K562 (cell line): ENCODE data around the gene FAR2.

Source experiments
- BCL6 ChIP-seq: fragments of 250-450 bp; sonication (Bioruptor Pico); IDR thresholded peaks from 2 replicates; pipeline ENCODE4 v1.4.0; 2020
- SRF ChIP-seq, 2 experiments: fragments of 250-450, 450-650 bp in 1 of 2; sonication (Bioruptor Pico) in 1 of 2; sonication (generic) in 1 of 2; formaldehyde crosslinking; IDR thresholded peaks; 2 replicates each; pipeline versions ENCODE4 v1.5.0 to v1.5.1; 2020 to 2022; ENCODE audit warnings: mild to moderate bottlenecking in 1 of 2, missing genetic modification reagents in 1 of 2
- TF ChIP-seq, protein P1 (sequence below), 3 experiments: IDR thresholded peaks in 2 of 3; conservative IDR thresholded peaks in 1 of 3; 2 replicates each; pipeline ENCODE4 v1.5.1; 2011 to 2012; ENCODE audit warnings: low read length in 3 of 3, mild to moderate bottlenecking in 3 of 3, control low read depth in 2 of 3, improper control_type of control experiment in 1 of 3, inconsistent platforms in 1 of 3, low read depth in 1 of 3, mixed read lengths in 1 of 3, moderate library complexity in 1 of 3; ENCODE audit not compliant: insufficient read depth in 2 of 3
- TF ChIP-seq, protein P2 (sequence below): fragments of 450-650 bp; IDR thresholded peaks from 2 replicates; pipeline ENCODE4 v1.6.1; 2018; ENCODE audit not compliant: partially characterized antibody

GRCh38 chr12:29234552-29234951, 85.5 kb downstream of the FAR2 start:
- TF ChIP-seq, protein P1, sequence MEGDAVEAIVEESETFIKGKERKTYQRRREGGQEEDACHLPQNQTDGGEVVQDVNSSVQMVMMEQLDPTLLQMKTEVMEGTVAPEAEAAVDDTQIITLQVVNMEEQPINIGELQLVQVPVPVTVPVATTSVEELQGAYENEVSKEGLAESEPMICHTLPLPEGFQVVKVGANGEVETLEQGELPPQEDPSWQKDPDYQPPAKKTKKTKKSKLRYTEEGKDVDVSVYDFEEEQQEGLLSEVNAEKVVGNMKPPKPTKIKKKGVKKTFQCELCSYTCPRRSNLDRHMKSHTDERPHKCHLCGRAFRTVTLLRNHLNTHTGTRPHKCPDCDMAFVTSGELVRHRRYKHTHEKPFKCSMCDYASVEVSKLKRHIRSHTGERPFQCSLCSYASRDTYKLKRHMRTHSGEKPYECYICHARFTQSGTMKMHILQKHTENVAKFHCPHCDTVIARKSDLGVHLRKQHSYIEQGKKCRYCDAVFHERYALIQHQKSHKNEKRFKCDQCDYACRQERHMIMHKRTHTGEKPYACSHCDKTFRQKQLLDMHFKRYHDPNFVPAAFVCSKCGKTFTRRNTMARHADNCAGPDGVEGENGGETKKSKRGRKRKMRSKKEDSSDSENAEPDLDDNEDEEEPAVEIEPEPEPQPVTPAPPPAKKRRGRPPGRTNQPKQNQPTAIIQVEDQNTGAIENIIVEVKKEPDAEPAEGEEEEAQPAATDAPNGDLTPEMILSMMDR (IDR thresholded peaks at IDR 0.05 in 2 of 3, conservative IDR thresholded peaks at IDR 0.05 in 1 of 3; ENCODE audit: insufficient read depth in 2 of 3, low read depth in 1 of 3, low read length in 3 of 3), result no peak
- TF ChIP-seq, protein P2, sequence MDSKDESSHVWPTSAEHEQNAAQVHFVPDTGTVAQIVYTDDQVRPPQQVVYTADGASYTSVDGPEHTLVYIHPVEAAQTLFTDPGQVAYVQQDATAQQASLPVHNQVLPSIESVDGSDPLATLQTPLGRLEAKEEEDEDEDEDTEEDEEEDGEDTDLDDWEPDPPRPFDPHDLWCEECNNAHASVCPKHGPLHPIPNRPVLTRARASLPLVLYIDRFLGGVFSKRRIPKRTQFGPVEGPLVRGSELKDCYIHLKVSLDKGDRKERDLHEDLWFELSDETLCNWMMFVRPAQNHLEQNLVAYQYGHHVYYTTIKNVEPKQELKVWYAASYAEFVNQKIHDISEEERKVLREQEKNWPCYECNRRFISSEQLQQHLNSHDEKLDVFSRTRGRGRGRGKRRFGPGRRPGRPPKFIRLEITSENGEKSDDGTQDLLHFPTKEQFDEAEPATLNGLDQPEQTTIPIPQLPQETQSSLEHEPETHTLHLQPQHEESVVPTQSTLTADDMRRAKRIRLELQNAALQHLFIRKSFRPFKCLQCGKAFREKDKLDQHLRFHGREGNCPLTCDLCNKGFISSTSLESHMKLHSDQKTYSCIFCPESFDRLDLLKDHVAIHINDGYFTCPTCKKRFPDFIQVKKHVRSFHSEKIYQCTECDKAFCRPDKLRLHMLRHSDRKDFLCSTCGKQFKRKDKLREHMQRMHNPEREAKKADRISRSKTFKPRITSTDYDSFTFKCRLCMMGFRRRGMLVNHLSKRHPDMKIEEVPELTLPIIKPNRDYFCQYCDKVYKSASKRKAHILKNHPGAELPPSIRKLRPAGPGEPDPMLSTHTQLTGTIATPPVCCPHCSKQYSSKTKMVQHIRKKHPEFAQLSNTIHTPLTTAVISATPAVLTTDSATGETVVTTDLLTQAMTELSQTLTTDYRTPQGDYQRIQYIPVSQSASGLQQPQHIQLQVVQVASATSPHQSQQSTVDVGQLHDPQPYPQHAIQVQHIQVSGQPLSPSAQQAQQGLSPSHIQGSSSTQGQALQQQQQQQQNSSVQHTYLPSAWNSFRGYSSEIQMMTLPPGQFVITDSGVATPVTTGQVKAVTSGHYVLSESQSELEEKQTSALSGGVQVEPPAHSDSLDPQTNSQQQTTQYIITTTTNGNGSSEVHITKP, result no peak
- no peak for TF ChIP-seq BCL6 (CRISPR knock-in tag)
- TF ChIP-seq SRF (CRISPR knock-in tag; IDR thresholded peaks at IDR 0.05), result no peak
